CD4-positive, alpha-beta T cell (primary cell): Measurements from ENCODE around the gene PRKCA. TPM values are rescaled to one million over a fixed set of nuclear protein-coding genes. Genes with fewer than 3 reads are reported as not detected.

Experiments
- ATAC-seq: fragments of 200-7000 bp; cut with Tn5 transposase; one replicate; pipeline ENCODE4 v1.10.0; 2022; ENCODE audit warnings: mild to moderate bottlenecking; ENCODE audit not compliant: poor library complexity
- CTCF ChIA-PET: fragments of 350-600 bp; sonication (Branson Sonifier 250); formaldehyde crosslinking; loops from one replicate; lab custom pipeline; 2021; ENCODE audit warnings: antibody characterized with exemption, inconsistent platforms; lab: Charles Lee
- POLR2A ChIA-PET: fragments of 350-600 bp; sonication (Branson Sonifier 250); formaldehyde crosslinking; loops from one replicate; lab custom pipeline; 2021; ENCODE audit warnings: antibody characterized with exemption, inconsistent platforms; lab: Charles Lee
- DNase-seq, 14 experiments: peaks; one replicate each; pipeline ENCODE4 v3.0.0-alpha.2; 2013 to 2020; ENCODE audit warnings: mixed read lengths in 2 of 14
- H3K27ac ChIP-seq, 2 donors: one replicate each; pipeline versions ENCODE4 v1.5.1 to v1.7.0; 2013; ENCODE audit warnings: low read length in 2 of 2, low read depth in 1 of 2, mild to moderate bottlenecking in 1 of 2
- H3K27me3 ChIP-seq, 2 experiments: 1 replicate in 1 of 2; 2 replicates in 1 of 2; pipeline versions ENCODE4 v1.6.1 to v1.7.0; 2013; ENCODE audit warnings: low read length in 2 of 2, control low read depth in 1 of 2, mild to moderate bottlenecking in 1 of 2, moderate library complexity in 1 of 2; ENCODE audit not compliant: insufficient read depth in 2 of 2, control insufficient read depth in 1 of 2
- H3K36me3 ChIP-seq: one replicate; pipeline ENCODE4 v1.6.1; 2013; ENCODE audit warnings: low read length, control low read depth; ENCODE audit not compliant: insufficient read depth
- H3K4me1 ChIP-seq: one replicate; pipeline ENCODE4 v1.6.1; 2013; ENCODE audit warnings: low read length, control low read depth; ENCODE audit not compliant: insufficient read depth
- H3K4me3 ChIP-seq: one replicate; pipeline ENCODE4 v1.5.1; 2013; ENCODE audit warnings: mild to moderate bottlenecking, low read length, moderate library complexity
- H3K9me3 ChIP-seq, 2 experiments: 1 replicate in 1 of 2; 2 replicates in 1 of 2; pipeline versions ENCODE4 v1.6.1 to v1.7.0; 2013; ENCODE audit warnings: low read length in 2 of 2, mild to moderate bottlenecking in 2 of 2, control low read depth in 1 of 2, moderate library complexity in 1 of 2; ENCODE audit not compliant: control insufficient read depth in 1 of 2, insufficient read depth in 1 of 2
- H3K27ac Mint-ChIP-seq: one replicate; pipeline ENCODE4 v1.8.0; 2020; ENCODE audit warnings: mixed read lengths
- H3K27me3 Mint-ChIP-seq: one replicate; pipeline ENCODE4 v1.8.0; 2021; ENCODE audit warnings: mixed read lengths
- H3K36me3 Mint-ChIP-seq: one replicate; pipeline ENCODE4 v1.8.0; 2021; ENCODE audit warnings: low read depth, mixed read lengths
- H3K4me1 Mint-ChIP-seq: one replicate; pipeline ENCODE4 v1.8.0; 2021; ENCODE audit warnings: low read depth, mixed read lengths
- H3K4me3 Mint-ChIP-seq: one replicate; pipeline ENCODE4 v1.8.0; 2020; ENCODE audit warnings: mild to moderate bottlenecking, mixed read lengths
- H3K9me3 Mint-ChIP-seq: one replicate; pipeline ENCODE4 v1.8.0; 2020; ENCODE audit warnings: mixed read lengths
- intact Hi-C, 2 experiments: fragments of 100-400 bp; cut with DNase I in 1 of 2; cut with micrococcal nuclease in 1 of 2; formaldehyde crosslinking; loops; one replicate each; pipeline versions ENCODE4 v1.15.1 to v1.9.0; 2023 to 2025; cut with DNase I, micrococcal nuclease
- total RNA-seq, 174 experiments: library from RNA in 2 of 174; stranded (reverse) in 2 of 174; gene quantifications; one replicate each; pipeline ENCODE4 v1.2.3 and lab custom pipeline; 2021 to 2026
- TF ChIP-seq, protein P1 (sequence below): fragments of 200-600 bp; IDR thresholded peaks from one replicate; pipeline ENCODE4 v1.8.0; 2022; ENCODE audit warnings: antibody characterized with exemption, mild to moderate bottlenecking

Gene PRKCA
- total RNA-seq, 2 experiments from 2014 or later = 84.8 to 88.6 TPM

DNA sequence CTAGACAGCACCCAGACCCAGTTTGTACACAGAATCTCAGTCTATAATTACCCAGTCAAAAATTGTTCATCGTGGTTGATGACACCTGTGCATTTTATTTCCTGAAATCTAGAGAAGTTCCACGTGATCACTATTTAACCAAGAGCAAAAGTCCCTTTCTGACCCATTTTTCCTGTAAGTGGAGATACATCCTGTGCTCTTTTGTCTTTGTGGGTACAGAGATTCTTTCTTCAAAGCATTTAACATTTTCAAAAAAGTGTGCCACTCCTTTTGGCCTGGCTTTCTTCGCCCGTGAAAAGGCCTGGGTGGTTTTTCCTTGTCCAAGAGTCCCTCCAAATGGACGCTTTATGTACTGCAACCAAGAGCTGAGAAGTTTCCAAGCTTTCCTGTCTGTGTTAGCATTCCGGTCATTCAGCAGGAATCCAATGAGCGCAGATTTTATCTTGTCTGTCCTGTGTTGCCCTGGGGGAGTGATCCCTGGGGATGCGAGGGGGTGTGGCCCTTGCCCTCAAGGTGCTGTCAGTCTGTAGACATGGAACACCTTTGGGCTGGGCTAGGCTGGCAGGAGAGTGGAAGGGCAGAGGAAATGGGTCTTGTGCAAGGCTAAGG lies 371.4 kb downstream of the PRKCA start:
- H3K4me1 ChIP-seq = peaks cover 22% of the 10 kb centered on the region
- Mint-ChIP-seq H3K4me3 (peak overlapping the region; percentile 52), H3K27ac (peak overlapping the region; percentile 88), H3K9me3 (no peaks in the 10 kb centered on the region), H3K27me3 (no peaks in the 10 kb centered on the region), H3K36me3 (peaks cover 28% of the 10 kb centered on the region), H3K4me1 (peaks cover 55% of the 10 kb centered on the region)
- DNase-seq = peak; percentile 20 to 90 (median 44)
- H3K9me3 ChIP-seq = no peaks in the 10 kb centered on the region
- no peak overlapping the region for H3K4me3 ChIP-seq
- H3K27ac ChIP-seq = peak overlapping the region; percentile 51 to 78
- intact Hi-C loops = loop anchor here (1.0 to 10.0 kb wide), 8 partner anchors 40 to 473 kb away; no protein-coding TSS in a partner anchor
- peak; percentile 84 for ATAC-seq
- CTCF ChIA-PET = interaction anchor here (0.6 to 1.7 kb wide), 9 partner anchors 27 to 485 kb away, joined by 3 to 4 read pairs (median 3); no protein-coding TSS in a partner anchor
- H3K36me3 ChIP-seq = no peaks in the 10 kb centered on the region
- POLR2A ChIA-PET = interaction anchor here (1.0 kb wide), 1 partner anchor 17 kb away, joined by 3 read pairs; no protein-coding TSS in a partner anchor
- H3K27me3 ChIP-seq = no peaks in the 10 kb centered on the region
- TF ChIP-seq, protein P1, sequence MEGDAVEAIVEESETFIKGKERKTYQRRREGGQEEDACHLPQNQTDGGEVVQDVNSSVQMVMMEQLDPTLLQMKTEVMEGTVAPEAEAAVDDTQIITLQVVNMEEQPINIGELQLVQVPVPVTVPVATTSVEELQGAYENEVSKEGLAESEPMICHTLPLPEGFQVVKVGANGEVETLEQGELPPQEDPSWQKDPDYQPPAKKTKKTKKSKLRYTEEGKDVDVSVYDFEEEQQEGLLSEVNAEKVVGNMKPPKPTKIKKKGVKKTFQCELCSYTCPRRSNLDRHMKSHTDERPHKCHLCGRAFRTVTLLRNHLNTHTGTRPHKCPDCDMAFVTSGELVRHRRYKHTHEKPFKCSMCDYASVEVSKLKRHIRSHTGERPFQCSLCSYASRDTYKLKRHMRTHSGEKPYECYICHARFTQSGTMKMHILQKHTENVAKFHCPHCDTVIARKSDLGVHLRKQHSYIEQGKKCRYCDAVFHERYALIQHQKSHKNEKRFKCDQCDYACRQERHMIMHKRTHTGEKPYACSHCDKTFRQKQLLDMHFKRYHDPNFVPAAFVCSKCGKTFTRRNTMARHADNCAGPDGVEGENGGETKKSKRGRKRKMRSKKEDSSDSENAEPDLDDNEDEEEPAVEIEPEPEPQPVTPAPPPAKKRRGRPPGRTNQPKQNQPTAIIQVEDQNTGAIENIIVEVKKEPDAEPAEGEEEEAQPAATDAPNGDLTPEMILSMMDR = peak; percentile 68

GRCh38 chr17:66675273-66675990 lies 373.0 kb downstream of the PRKCA start:
- no peaks in the 10 kb centered on the region for H3K9me3 ChIP-seq
- no peaks in the 10 kb centered on the region for H3K27me3 Mint-ChIP-seq
- H3K27ac ChIP-seq = no peak overlapping the region
- peaks cover 20% of the 10 kb centered on the region for H3K4me1 ChIP-seq
- no peak for DNase-seq
- peaks cover 42% of the 10 kb centered on the region for H3K4me1 Mint-ChIP-seq
- H3K27me3 ChIP-seq = no peaks in the 10 kb centered on the region
- TF ChIP-seq, protein P1 = no peak
- ChIA-PET CTCF (no interaction called here), POLR2A (no interaction called here)
- H3K4me3 Mint-ChIP-seq = no peak overlapping the region
- no peaks in the 10 kb centered on the region for H3K36me3 ChIP-seq
- peaks cover 36% of the 10 kb centered on the region for H3K36me3 Mint-ChIP-seq
- intact Hi-C loops = loop anchor here (2.0 to 10.0 kb wide), 4 partner anchors 108 to 473 kb away; no protein-coding TSS in a partner anchor
- peak overlapping the region; percentile 88 for H3K27ac Mint-ChIP-seq
- no peaks in the 10 kb centered on the region for H3K9me3 Mint-ChIP-seq
- no peak overlapping the region for H3K4me3 ChIP-seq
- no peak for ATAC-seq

GRCh38 chr17:66675991-66676371 lies 373.6 kb downstream of the PRKCA start:
- Histone ChIP-seq H3K4me1 (peaks cover 20% of the 10 kb centered on the region), H3K4me3 (no peak overlapping the region), H3K27ac (no peak overlapping the region), H3K9me3 (no peaks in the 10 kb centered on the region), H3K27me3 (no peaks in the 10 kb centered on the region), H3K36me3 (no peaks in the 10 kb centered on the region)
- intact Hi-C loops = loop anchor here (2.0 to 10.0 kb wide), 4 partner anchors 109 to 473 kb away; no protein-coding TSS in a partner anchor
- no peak overlapping the region for H3K27ac Mint-ChIP-seq
- POLR2A ChIA-PET = no interaction called here
- ATAC-seq (no peak), DNase-seq (no peak)
- peaks cover 36% of the 10 kb centered on the region for H3K36me3 Mint-ChIP-seq
- TF ChIP-seq, protein P1 = no peak
- H3K27me3 Mint-ChIP-seq = no peaks in the 10 kb centered on the region
- CTCF ChIA-PET = interaction anchor here (1.1 kb wide), 1 partner anchor 475 kb away, joined by 3 read pairs; no protein-coding TSS in a partner anchor
- no peak overlapping the region for H3K4me3 Mint-ChIP-seq
- H3K4me1 Mint-ChIP-seq = peaks cover 41% of the 10 kb centered on the region
- H3K9me3 Mint-ChIP-seq = no peaks in the 10 kb centered on the region
